IMR-90 (cell line): Measurements from ENCODE around the gene SESN1. TPM values are rescaled to one million over a fixed set of nuclear protein-coding genes. Genes with fewer than 3 reads are reported as not detected.

Source experiments
- ATAC-seq: fragments of 200-7000 bp; cut with Tn5 transposase; 2 replicates; pipeline ENCODE4 v1.9.1; 2020; ENCODE audit warnings: low read depth, mild to moderate bottlenecking, moderate library complexity
- BruUV-seq: library from RNA; stranded (reverse); fragments of 400-500 nt; replicated peaks from 2 replicates; lab custom pipeline; 2021; lab: Mats Ljungman, UMichigan
- CTCF ChIA-PET: fragments of 300-600 bp; formaldehyde crosslinking; extraction: SDS; loops from one replicate; lab custom pipeline; 2021; ENCODE audit warnings: antibody characterized with exemption; lab: Yijun Ruan, JAX
- POLR2A ChIA-PET: fragments of 300-600 bp; sonication (Branson Sonifier 250); formaldehyde crosslinking; loops from one replicate; lab custom pipeline; 2022; ENCODE audit warnings: antibody characterized with exemption; ENCODE audit not compliant: unreplicated experiment; lab: Charles Lee
- DNase-seq: peaks from one replicate; pipeline ENCODE4 v3.0.0; 2013
- H2AFZ ChIP-seq: replicated peaks from 2 replicates; pipeline ENCODE3; 2013; ENCODE audit warnings: low read length, mild to moderate bottlenecking; ENCODE audit not compliant: poor library complexity
- H2AK5ac ChIP-seq: 2 replicates; pipeline ENCODE4 v1.6.1; 2013; ENCODE audit warnings: low read depth, low read length, inconsistent platforms
- H2AK9ac ChIP-seq: replicated peaks from 2 replicates; pipeline ENCODE3; 2013; ENCODE audit warnings: mild to moderate bottlenecking, low read depth, low read length, moderate library complexity; ENCODE audit not compliant: poor library complexity
- H2BK120ac ChIP-seq: 2 replicates; pipeline ENCODE4 v1.6.1; 2013; ENCODE audit warnings: low read depth, low read length, inconsistent platforms
- H2BK15ac ChIP-seq: 3 replicates; pipeline ENCODE4 v1.6.1; 2013; ENCODE audit warnings: low read depth, low read length, inconsistent platforms
- H2BK20ac ChIP-seq: 2 replicates; pipeline ENCODE4 v1.6.1; 2013; ENCODE audit warnings: low read depth, mild to moderate bottlenecking, inconsistent platforms, low read length, moderate library complexity
- H2BK5ac ChIP-seq: 2 replicates; pipeline ENCODE4 v1.6.1; 2013; ENCODE audit warnings: mild to moderate bottlenecking, low read depth, low read length, inconsistent platforms; ENCODE audit not compliant: poor library complexity, severe bottlenecking
- H3K14ac ChIP-seq: replicated peaks from 2 replicates; pipeline ENCODE4 v1.6.1; 2013; ENCODE audit warnings: low read depth, low read length, inconsistent platforms
- H3K18ac ChIP-seq: 2 replicates; pipeline ENCODE4 v1.6.1; 2013; ENCODE audit warnings: low read depth, low read length, control low read depth
- H3K23ac ChIP-seq: 2 replicates; pipeline ENCODE4 v1.6.1; 2013; ENCODE audit warnings: low read depth, low read length, inconsistent platforms
- H3K27ac ChIP-seq: 2 replicates; pipeline ENCODE4 v1.5.1; 2013; ENCODE audit warnings: mild to moderate bottlenecking, control low read depth, low read length; ENCODE audit not compliant: insufficient read depth
- H3K27me3 ChIP-seq: 2 replicates; pipeline ENCODE4 v1.6.1; 2013; ENCODE audit warnings: low read length; ENCODE audit not compliant: control insufficient read depth, insufficient read depth
- H3K36me3 ChIP-seq: 2 replicates; pipeline ENCODE4 v1.6.1; 2013; ENCODE audit warnings: low read length, mixed read lengths; ENCODE audit not compliant: control insufficient read depth, insufficient read depth
- H3K4ac ChIP-seq: 2 replicates; pipeline ENCODE4 v1.6.1; 2013; ENCODE audit warnings: low read depth, low read length, inconsistent platforms
- H3K4me1 ChIP-seq: 2 replicates; pipeline ENCODE4 v1.6.1; 2013; ENCODE audit warnings: low read length, mixed read lengths; ENCODE audit not compliant: control insufficient read depth, insufficient read depth
- H3K4me2 ChIP-seq: 2 replicates; pipeline ENCODE4 v1.6.1; 2013; ENCODE audit warnings: low read depth, mild to moderate bottlenecking, control low read depth, low read length, moderate library complexity
- H3K4me3 ChIP-seq: 2 replicates; pipeline ENCODE4 v1.5.1; 2013; ENCODE audit warnings: low read depth, mild to moderate bottlenecking, control low read depth, low read length, moderate library complexity; ENCODE audit not compliant: insufficient read depth
- H3K56ac ChIP-seq: 2 replicates; pipeline ENCODE4 v1.6.1; 2013; ENCODE audit warnings: low read length, inconsistent platforms; ENCODE audit not compliant: insufficient read depth; ENCODE audit errors: extremely low read depth
- H3K79me1 ChIP-seq, 2 experiments: 2 replicates each; pipeline ENCODE4 v1.6.1; 2013; ENCODE audit warnings: low read length in 2 of 2, inconsistent platforms in 1 of 2, low read depth in 1 of 2
- H3K9ac ChIP-seq: 2 replicates; pipeline ENCODE4 v1.6.1; 2013; ENCODE audit warnings: low read depth, low read length, control low read depth
- H3K9me1 ChIP-seq: 2 replicates; pipeline ENCODE4 v1.6.1; 2013; ENCODE audit warnings: low read length, inconsistent platforms; ENCODE audit not compliant: insufficient read depth
- H3K9me3 ChIP-seq: 2 replicates; pipeline ENCODE4 v1.6.1; 2013; ENCODE audit warnings: low read length; ENCODE audit not compliant: control insufficient read depth, insufficient read depth
- H4K20me1 ChIP-seq: 2 replicates; pipeline ENCODE4 v1.6.1; 2013; ENCODE audit warnings: low read length, inconsistent platforms; ENCODE audit not compliant: insufficient read depth
- H4K5ac ChIP-seq: 2 replicates; pipeline ENCODE4 v1.6.1; 2013; ENCODE audit warnings: mild to moderate bottlenecking, low read depth, low read length, control low read depth
- H4K8ac ChIP-seq, 2 experiments: 2 replicates each; pipeline ENCODE4 v1.6.1; 2013; ENCODE audit warnings: low read depth in 2 of 2, low read length in 2 of 2, control low read depth in 1 of 2, inconsistent platforms in 1 of 2
- H4K91ac ChIP-seq: 2 replicates; pipeline ENCODE4 v1.6.1; 2013; ENCODE audit warnings: low read depth, low read length, inconsistent platforms; ENCODE audit not compliant: insufficient read depth
- BHLHE40 ChIP-seq: fragments of 150-350 bp; IDR thresholded peaks from 2 replicates; pipeline ENCODE4 v1.6.1; 2016; ENCODE audit warnings: mild to moderate bottlenecking, low read depth, low read length
- CEBPB ChIP-seq: IDR thresholded peaks from 2 replicates; pipeline ENCODE4 v1.6.1; 2012; ENCODE audit warnings: low read depth, low read length, improper control_type of control experiment
- CHD1 ChIP-seq: IDR thresholded peaks from 2 replicates; pipeline ENCODE4 v1.6.1; 2012; ENCODE audit warnings: low read depth, low read length, improper control_type of control experiment
- FOS ChIP-seq: fragments of 150-350 bp; IDR thresholded peaks from 2 replicates; pipeline ENCODE4 v1.6.1; 2016; ENCODE audit warnings: low read depth, low read length
- MAFK ChIP-seq: IDR thresholded peaks from 2 replicates; pipeline ENCODE4 v1.6.1; 2012; ENCODE audit warnings: low read depth, low read length, improper control_type of control experiment
- MAZ ChIP-seq: IDR thresholded peaks from 2 replicates; pipeline ENCODE4 v1.6.1; 2012; ENCODE audit warnings: low read depth, mild to moderate bottlenecking, low read length, improper control_type of control experiment, moderate library complexity, borderline replicate concordance
- MXI1 ChIP-seq: IDR thresholded peaks from 2 replicates; pipeline ENCODE4 v1.6.1; 2012; ENCODE audit warnings: low read depth, mild to moderate bottlenecking, low read length, moderate library complexity, borderline replicate concordance
- NFE2L2 ChIP-seq: fragments of 150-350 bp; IDR thresholded peaks from 2 replicates; pipeline ENCODE4 v1.6.1; 2016; ENCODE audit warnings: low read depth, mild to moderate bottlenecking, low read length
- POLR2A ChIP-seq: IDR thresholded peaks from 2 replicates; pipeline ENCODE4 v1.6.1; 2012; ENCODE audit warnings: mild to moderate bottlenecking, low read depth, low read length
- RAD21 ChIP-seq: IDR thresholded peaks from 2 replicates; pipeline ENCODE4 v1.6.1; 2012; ENCODE audit warnings: low read length, improper control_type of control experiment
- RCOR1 ChIP-seq: IDR thresholded peaks from 2 replicates; pipeline ENCODE4 v1.6.1; 2012; ENCODE audit warnings: mild to moderate bottlenecking, low read length, improper control_type of control experiment; ENCODE audit not compliant: insufficient replicate concordance
- RFX5 ChIP-seq: IDR thresholded peaks from 2 replicates; pipeline ENCODE4 v1.8.0; 2012; ENCODE audit warnings: low read depth, mild to moderate bottlenecking, low read length, moderate library complexity
- SMC3 ChIP-seq: fragments of 150-350 bp; IDR thresholded peaks from 2 replicates; pipeline ENCODE4 v1.6.1; 2016; ENCODE audit warnings: low read depth, mild to moderate bottlenecking, antibody characterized with exemption, low read length, moderate library complexity
- WGBS, 2 experiments: methylation state at CpG; one replicate each; pipeline versions ENCODE4 v1.1.5 to v1.1.7; 2013; ENCODE audit warnings: missing lambda C conversion rate in 2 of 2; ENCODE audit not compliant: insufficient read length in 1 of 2; ENCODE audit errors: extremely low coverage in 2 of 2; 5-methylcytosine and 5-hydroxymethylcytosine counted together
- dilution Hi-C: fragments of 300-500 bp; cut with HindIII; formaldehyde crosslinking; loops from one replicate; pipeline ENCODE4 v1.14.3; 2018; ENCODE audit warnings: low sequenced_read_pairs; ENCODE audit not compliant: unreplicated experiment
- in situ Hi-C: fragments of 300-500 bp; cut with MboI; formaldehyde crosslinking; loops from 3 replicates; pipeline ENCODE4 v1.14.3; 2019; ENCODE audit warnings: low sequenced_read_pairs, inconsistent platforms, mixed read lengths
- intact Hi-C: fragments of 100-400 bp; cut with micrococcal nuclease; formaldehyde crosslinking; loops from 2 replicates; pipeline ENCODE4 v1.10.0; 2022
- polyA plus RNA-seq, 3 experiments: library from polyadenylated mRNA; depleted of rRNA; stranded (reverse); fragments of >200 nt; gene quantifications; 2 replicates each; pipeline ENCODE4 v1.2.3, GENCODE V29; 2012; ENCODE audit warnings: low replicate concordance in 1 of 3
- total RNA-seq: library from RNA; depleted of rRNA; stranded (reverse); fragments of >200 nt; gene quantifications from 2 replicates; pipeline ENCODE4 v1.2.3, GENCODE V29; 2012
- TF ChIP-seq, protein P1 (sequence below): conservative IDR thresholded peaks from 2 replicates; pipeline ENCODE4 v1.5.1; 2012; ENCODE audit warnings: mild to moderate bottlenecking, low read depth, low read length, improper control_type of control experiment
- TF ChIP-seq, protein P2 (sequence below): fragments of 150-350 bp; IDR thresholded peaks from 2 replicates; pipeline ENCODE4 v1.6.1; 2017; ENCODE audit warnings: mild to moderate bottlenecking, antibody characterized with exemption, low read length, low read depth
- TF ChIP-seq, protein P3 (sequence below): fragments of 150-350 bp; IDR thresholded peaks from 2 replicates; pipeline ENCODE4 v1.6.1; 2016; ENCODE audit warnings: low read depth, mild to moderate bottlenecking, low read length, moderate library complexity, borderline replicate concordance

The SESN1 gene
- total and polyA plus RNA-seq, 2 of the 4 experiments (the other 2 are of a cell fraction), result 9.7 to 16.7 TPM

DNA sequence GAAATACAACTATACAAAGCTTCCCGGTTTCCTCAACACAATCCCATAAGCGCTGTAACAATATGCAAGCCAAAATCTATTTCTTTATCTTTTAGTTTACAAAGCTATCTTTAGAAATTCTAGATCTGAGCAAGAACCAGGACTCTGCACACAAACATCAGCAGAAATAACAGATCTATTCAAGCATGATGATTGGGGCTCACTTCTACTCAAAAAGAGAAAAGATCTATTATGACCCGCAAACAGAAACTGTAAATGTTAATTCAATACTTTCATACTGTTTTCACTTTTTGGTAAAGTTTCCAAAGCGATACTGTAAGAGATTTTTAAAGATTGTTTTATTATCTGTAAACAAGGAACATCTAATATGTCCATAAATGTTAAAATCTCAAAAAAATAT, 86.6 kb downstream of the SESN1 start:
- no peak overlapping the region for H3K4ac ChIP-seq
- peaks cover 3% of the 10 kb centered on the region for H4K20me1 ChIP-seq
- H3K9me1 ChIP-seq, result no peaks in the 10 kb centered on the region
- H2AFZ ChIP-seq, result no peak overlapping the region
- CTCF ChIA-PET, result interaction anchor here (0.6 kb wide), 1 partner anchor 343 kb away, joined by 3 read pairs; no protein-coding TSS in a partner anchor
- H3K14ac ChIP-seq, result no peak overlapping the region
- POLR2A ChIA-PET, result no interaction called here
- TSS peak; percentile 58 for BruUV-seq
- intact Hi-C loops, result loop anchor here (5.0 kb wide), 3 partner anchors 64 to 466 kb away; no protein-coding TSS in a partner anchor
- H3K4me2 ChIP-seq, result peak overlapping the region; percentile 82
- H2BK5ac ChIP-seq, result peak overlapping the region; percentile 91
- TF ChIP-seq RFX5 (no peak), MXI1 (no peak), CHD1 (no peak), NFE2L2 (no peak), MAFK (no peak), BHLHE40 (no peak), SMC3 (no peak), FOS (no peak), MAZ (no peak), RAD21 (no peak), CEBPB (no peak), POLR2A (no peak), RCOR1 (no peak)
- TF ChIP-seq, protein P1, sequence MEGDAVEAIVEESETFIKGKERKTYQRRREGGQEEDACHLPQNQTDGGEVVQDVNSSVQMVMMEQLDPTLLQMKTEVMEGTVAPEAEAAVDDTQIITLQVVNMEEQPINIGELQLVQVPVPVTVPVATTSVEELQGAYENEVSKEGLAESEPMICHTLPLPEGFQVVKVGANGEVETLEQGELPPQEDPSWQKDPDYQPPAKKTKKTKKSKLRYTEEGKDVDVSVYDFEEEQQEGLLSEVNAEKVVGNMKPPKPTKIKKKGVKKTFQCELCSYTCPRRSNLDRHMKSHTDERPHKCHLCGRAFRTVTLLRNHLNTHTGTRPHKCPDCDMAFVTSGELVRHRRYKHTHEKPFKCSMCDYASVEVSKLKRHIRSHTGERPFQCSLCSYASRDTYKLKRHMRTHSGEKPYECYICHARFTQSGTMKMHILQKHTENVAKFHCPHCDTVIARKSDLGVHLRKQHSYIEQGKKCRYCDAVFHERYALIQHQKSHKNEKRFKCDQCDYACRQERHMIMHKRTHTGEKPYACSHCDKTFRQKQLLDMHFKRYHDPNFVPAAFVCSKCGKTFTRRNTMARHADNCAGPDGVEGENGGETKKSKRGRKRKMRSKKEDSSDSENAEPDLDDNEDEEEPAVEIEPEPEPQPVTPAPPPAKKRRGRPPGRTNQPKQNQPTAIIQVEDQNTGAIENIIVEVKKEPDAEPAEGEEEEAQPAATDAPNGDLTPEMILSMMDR, result no peak
- TF ChIP-seq, protein P2, sequence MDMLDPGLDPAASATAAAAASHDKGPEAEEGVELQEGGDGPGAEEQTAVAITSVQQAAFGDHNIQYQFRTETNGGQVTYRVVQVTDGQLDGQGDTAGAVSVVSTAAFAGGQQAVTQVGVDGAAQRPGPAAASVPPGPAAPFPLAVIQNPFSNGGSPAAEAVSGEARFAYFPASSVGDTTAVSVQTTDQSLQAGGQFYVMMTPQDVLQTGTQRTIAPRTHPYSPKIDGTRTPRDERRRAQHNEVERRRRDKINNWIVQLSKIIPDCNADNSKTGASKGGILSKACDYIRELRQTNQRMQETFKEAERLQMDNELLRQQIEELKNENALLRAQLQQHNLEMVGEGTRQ, result no peak
- TF ChIP-seq, protein P3, sequence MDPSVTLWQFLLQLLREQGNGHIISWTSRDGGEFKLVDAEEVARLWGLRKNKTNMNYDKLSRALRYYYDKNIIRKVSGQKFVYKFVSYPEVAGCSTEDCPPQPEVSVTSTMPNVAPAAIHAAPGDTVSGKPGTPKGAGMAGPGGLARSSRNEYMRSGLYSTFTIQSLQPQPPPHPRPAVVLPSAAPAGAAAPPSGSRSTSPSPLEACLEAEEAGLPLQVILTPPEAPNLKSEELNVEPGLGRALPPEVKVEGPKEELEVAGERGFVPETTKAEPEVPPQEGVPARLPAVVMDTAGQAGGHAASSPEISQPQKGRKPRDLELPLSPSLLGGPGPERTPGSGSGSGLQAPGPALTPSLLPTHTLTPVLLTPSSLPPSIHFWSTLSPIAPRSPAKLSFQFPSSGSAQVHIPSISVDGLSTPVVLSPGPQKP, result no peak
- H3K9ac ChIP-seq, result peak overlapping the region; percentile 46; the same call in 1 of the 2 replicates
- no peak overlapping the region for H4K91ac ChIP-seq
- no peak overlapping the region for H2AK9ac ChIP-seq
- in situ Hi-C loops, result no loop called here
- no peak overlapping the region for H2BK120ac ChIP-seq
- H3K79me1 ChIP-seq, result peaks cover 14 to 22% of the 10 kb centered on the region in 2 experiments; a peak in 3 of 4 replicates
- no peak overlapping the region for H2BK20ac ChIP-seq
- no peak for ATAC-seq
- H4K8ac ChIP-seq, result no peak overlapping the region; a peak in 1 of 4 replicates
- no CpG with 5 or more reads among the region's 4 CpGs for WGBS, 2 experiments
- H3K56ac ChIP-seq, result no peak overlapping the region
- no peak overlapping the region for H2BK15ac ChIP-seq
- DNase-seq, result no peak
- H2AK5ac ChIP-seq, result no peak overlapping the region
- H3K4me3 ChIP-seq, result peak overlapping the region; percentile 91
- H3K36me3 ChIP-seq, result no peaks in the 10 kb centered on the region
- no peaks in the 10 kb centered on the region for H3K9me3 ChIP-seq
- no peaks in the 10 kb centered on the region for H3K4me1 ChIP-seq
- H3K27ac ChIP-seq, result no peak overlapping the region
- H3K18ac ChIP-seq, result no peak overlapping the region
- H3K27me3 ChIP-seq, result no peaks in the 10 kb centered on the region
- 0 out of 2 replicates have a peak overlapping the region, but pooled peaks have one; percentile 99 for H3K23ac ChIP-seq
- dilution Hi-C loops, result no loop called here
- no peak overlapping the region for H4K5ac ChIP-seq
